PC-9 (cell line): Measurements from ENCODE around the gene RGS19. TPM values are rescaled to one million over a fixed set of nuclear protein-coding genes. Genes with fewer than 3 reads are reported as not detected.

Experiments used
- BruUV-seq: library from RNA; stranded (reverse); fragments of 400-500 nt; replicated peaks from 2 replicates; lab custom pipeline; 2021; lab: Mats Ljungman, UMichigan
- CTCF ChIA-PET: fragments of 300-600 bp; sonication (Branson Sonifier 250); formaldehyde crosslinking; loops from one replicate; lab custom pipeline; 2022; ENCODE audit warnings: antibody characterized with exemption; lab: Charles Lee
- POLR2A ChIA-PET: fragments of 300-600 bp; sonication (Branson Sonifier 250); formaldehyde crosslinking; loops from one replicate; lab custom pipeline; 2022; ENCODE audit warnings: antibody characterized with exemption; ENCODE audit not compliant: unreplicated experiment; lab: Charles Lee
- DNase-seq, 2 experiments: peaks; one replicate each; pipeline versions ENCODE4 v3.0.0 to v3.0.0-alpha.2; 2015 to 2022; ENCODE audit warnings: mixed read lengths in 1 of 2
- H2AFZ ChIP-seq: fragments of 200-600 bp; sonication (generic); 2 replicates; pipeline ENCODE4 v1.8.1; 2017; ENCODE audit warnings: antibody characterized with exemption
- H3F3A ChIP-seq: fragments of 200-600 bp; sonication (generic); 2 replicates; pipeline ENCODE4 v1.8.1; 2017; ENCODE audit warnings: antibody characterized with exemption, mild to moderate bottlenecking, low read depth; ENCODE audit not compliant: insufficient read depth
- H3K27ac ChIP-seq: fragments of 200-600 bp; sonication (generic); 2 replicates; pipeline ENCODE4 v1.6.1; 2016; ENCODE audit warnings: mixed run types
- H3K27me3 ChIP-seq: fragments of 200-600 bp; sonication (generic); 2 replicates; pipeline ENCODE4 v1.6.1; 2016; ENCODE audit warnings: low read depth, mixed run types; ENCODE audit not compliant: insufficient read depth
- H3K36me3 ChIP-seq: fragments of 200-600 bp; sonication (generic); 2 replicates; pipeline ENCODE4 v1.6.1; 2016; ENCODE audit warnings: low read depth, mixed run types
- H3K4me1 ChIP-seq: fragments of 200-600 bp; sonication (generic); replicated peaks from 2 replicates; pipeline ENCODE4 v1.6.1; 2016; ENCODE audit warnings: mixed run types; ENCODE audit not compliant: insufficient read depth
- H3K4me2 ChIP-seq: fragments of 200-600 bp; sonication (generic); 2 replicates; pipeline ENCODE4 v1.6.1; 2017; ENCODE audit warnings: mixed run types
- H3K4me3 ChIP-seq: fragments of 200-600 bp; sonication (generic); 2 replicates; pipeline ENCODE4 v1.6.1; 2016; ENCODE audit warnings: mixed run types
- H3K79me2 ChIP-seq: fragments of 200-600 bp; sonication (generic); 2 replicates; pipeline ENCODE4 v1.6.1; 2017; ENCODE audit warnings: low read depth, mixed run types
- H3K9me2 ChIP-seq: fragments of 200-600 bp; sonication (generic); 2 replicates; pipeline ENCODE4 v1.8.1; 2017; ENCODE audit warnings: mild to moderate bottlenecking; ENCODE audit not compliant: insufficient read depth
- H3K9me3 ChIP-seq: fragments of 200-600 bp; sonication (generic); 2 replicates; pipeline ENCODE4 v1.8.1; 2016; ENCODE audit warnings: low read depth; ENCODE audit not compliant: insufficient read depth
- H4K20me1 ChIP-seq: fragments of 200-600 bp; sonication (generic); 2 replicates; pipeline ENCODE4 v1.8.1; 2017; ENCODE audit not compliant: insufficient read depth
- CTCF ChIP-seq: fragments of 200-600 bp; sonication (generic); conservative IDR thresholded peaks from 2 replicates; pipeline ENCODE4 v1.6.1; 2017; ENCODE audit warnings: mixed run types, antibody characterized with exemption, mild to moderate bottlenecking, moderate library complexity
- EZH2 ChIP-seq: fragments of 200-600 bp; sonication (generic); IDR thresholded peaks from 2 replicates; pipeline ENCODE4 v1.8.0; 2017; ENCODE audit warnings: antibody characterized with exemption, low read depth
- intact Hi-C: fragments of 100-400 bp; cut with micrococcal nuclease; formaldehyde crosslinking; loops from one replicate; pipeline ENCODE4 v1.10.0; 2022; ENCODE audit not compliant: unreplicated experiment
- total RNA-seq: library from RNA; stranded (reverse); gene quantifications from 2 replicates; pipeline ENCODE4 v1.2.3, GENCODE V29; 2021

RGS19 gene
- total RNA-seq, 1 experiment from 2014 or later, result 33.3 TPM

- Histone ChIP-seq H2AFZ (no peak overlapping the region), H3K27me3 (peaks cover 93% of the 10 kb centered on the region), H3K4me1 (no peaks in the 10 kb centered on the region), H3K79me2 (no peaks in the 10 kb centered on the region), H4K20me1 (no peaks in the 10 kb centered on the region; the same call in 1 of the 2 replicates), H3K9me3 (no peaks in the 10 kb centered on the region), H3K9me2 (no peaks in the 10 kb centered on the region), H3K27ac (no peak overlapping the region), H3F3A (no peaks in the 10 kb centered on the region), H3K4me3 (no peak overlapping the region), H3K36me3 (no peaks in the 10 kb centered on the region), H3K4me2 (no peak overlapping the region)
- ChIA-PET CTCF (no interaction called here), POLR2A (no interaction called here)
- DNase-seq, result peak in 1 of 2 experiments; percentile 19
- BruUV-seq, result no TSS peak
- intact Hi-C loops, result no loop called here
- no peak for TF ChIP-seq CTCF
These were observed 30.6 kb upstream of the RGS19 start for GRCh38 chr20:64109831-64110391.

GRCh38 chr20:64108731-64109681 lies 29.7 kb upstream of the RGS19 start:
- no peaks in the 10 kb centered on the region; the same call in 1 of the 2 replicates for H4K20me1 ChIP-seq
- TF ChIP-seq EZH2 (no peak), CTCF (no peak)
- no peak overlapping the region for H3K27ac ChIP-seq
- H3F3A ChIP-seq, result no peaks in the 10 kb centered on the region
- no peaks in the 10 kb centered on the region for H3K9me3 ChIP-seq
- ChIA-PET POLR2A (no interaction called here), CTCF (no interaction called here)
- no peak overlapping the region for H3K4me2 ChIP-seq
- no TSS peak for BruUV-seq
- peak in 1 of 2 experiments; percentile 32 for DNase-seq
- no peak overlapping the region for H2AFZ ChIP-seq
- H3K79me2 ChIP-seq, result no peaks in the 10 kb centered on the region
- no peaks in the 10 kb centered on the region for H3K4me1 ChIP-seq
- intact Hi-C loops, result no loop called here
- H3K27me3 ChIP-seq, result peaks cover 93% of the 10 kb centered on the region
- H3K4me3 ChIP-seq, result no peak overlapping the region
- no peaks in the 10 kb centered on the region for H3K9me2 ChIP-seq
- H3K36me3 ChIP-seq, result no peaks in the 10 kb centered on the region

- Histone ChIP-seq H2AFZ (no peak overlapping the region), H3K4me3 (no peak overlapping the region), H3K27me3 (peaks cover 93% of the 10 kb centered on the region), H3K79me2 (no peaks in the 10 kb centered on the region), H3K36me3 (no peaks in the 10 kb centered on the region), H3K27ac (no peak overlapping the region), H4K20me1 (no peaks in the 10 kb centered on the region; the same call in 1 of the 2 replicates), H3K9me2 (no peaks in the 10 kb centered on the region), H3K9me3 (no peaks in the 10 kb centered on the region), H3F3A (no peaks in the 10 kb centered on the region), H3K4me2 (no peak overlapping the region), H3K4me1 (no peaks in the 10 kb centered on the region)
- DNase-seq, result peak in 1 of 2 experiments; percentile 13
- CTCF ChIA-PET, result no interaction called here
- POLR2A ChIA-PET, result no interaction called here
- no peak for TF ChIP-seq EZH2
- TF ChIP-seq CTCF, result no peak
- BruUV-seq, result no TSS peak
- intact Hi-C loops, result no loop called here
These were observed 28.6 kb upstream of the RGS19 start for GRCh38 chr20:64107736-64108457.
